ENCODE results near the gene RAD51B.

RAD51B gene

DNA sequence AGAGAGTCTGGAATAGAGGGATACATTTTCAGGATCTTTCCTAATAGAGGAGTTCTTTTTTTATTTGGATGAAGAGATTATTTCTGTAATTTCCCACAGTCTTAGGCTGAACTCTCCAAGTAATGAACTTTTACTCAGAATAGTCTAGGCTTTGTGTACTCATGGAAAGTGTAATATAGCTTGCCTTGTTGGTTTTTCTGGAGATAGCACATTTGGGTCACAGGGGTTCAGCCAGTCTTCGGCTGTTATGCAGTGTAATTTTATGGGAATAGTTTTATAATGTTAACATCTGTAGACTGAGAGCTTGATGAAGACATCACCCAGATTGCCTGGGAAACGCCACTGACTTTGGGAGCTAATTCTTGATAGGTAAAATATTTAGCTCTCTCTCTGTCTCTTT lies 450.8 kb downstream of the RAD51B start:
- FAIRE-seq (no peak), DNase-seq (ENCODE audit: insufficient read length, low spot score) (no peak)
- no peak for TF ChIP-seq CTCF (IDR thresholded peaks at IDR 0.05; ENCODE audit: insufficient read depth, missing control alignments)

DNA sequence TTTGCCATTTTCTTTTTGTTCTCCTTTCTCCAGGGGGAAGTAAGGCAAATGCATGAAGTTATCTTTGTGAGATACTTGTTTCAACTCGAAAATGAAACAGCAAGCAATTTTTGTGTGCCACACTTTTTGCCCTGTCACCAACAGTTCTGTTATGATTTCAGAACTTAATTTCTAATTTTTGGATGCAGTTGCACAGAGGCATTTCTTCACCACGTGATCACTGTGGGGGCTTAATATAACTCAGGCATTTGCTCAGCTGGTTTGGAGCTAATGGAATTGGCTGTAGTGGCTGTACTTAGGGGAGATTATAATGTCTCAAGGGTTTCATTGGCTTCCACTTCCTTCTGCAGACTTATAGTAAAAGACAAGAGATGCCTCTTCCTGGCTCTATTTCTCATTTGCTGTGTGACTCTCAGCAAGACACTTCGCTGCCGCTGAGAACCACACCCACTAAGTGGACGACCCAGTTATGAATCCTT lies 452.4 kb downstream of the RAD51B start:
- TF ChIP-seq CTCF (IDR thresholded peaks at IDR 0.05; ENCODE audit: insufficient read depth, missing control alignments) = no peak
- DNase-seq (ENCODE audit: insufficient read length, low spot score) = no peak
- FAIRE-seq = no peak

DNA sequence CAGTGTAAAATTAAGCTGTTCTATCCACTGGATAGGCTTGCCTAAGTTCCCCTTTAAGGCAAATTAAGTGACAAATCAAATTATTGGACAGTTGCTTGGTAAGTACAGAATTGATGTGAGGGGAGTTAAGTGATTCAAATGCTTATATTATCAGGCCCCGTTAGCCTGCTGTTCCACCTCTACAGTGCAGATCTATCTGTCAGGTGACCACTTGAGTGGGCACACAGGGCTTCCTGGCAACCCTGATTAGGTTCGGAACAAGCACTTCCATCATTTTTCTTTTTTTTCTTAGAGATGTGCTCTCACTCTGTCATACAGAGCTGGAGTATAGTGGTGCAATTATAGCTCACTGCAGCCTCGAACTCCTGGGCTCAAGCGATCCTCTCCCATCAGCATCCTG lies 453.8 kb downstream of the RAD51B start:
- no peak for FAIRE-seq
- TF ChIP-seq CTCF (IDR thresholded peaks at IDR 0.05; ENCODE audit: insufficient read depth, missing control alignments) = no peak
- DNase-seq (ENCODE audit: insufficient read length, low spot score) = no peak

- DNase-seq (ENCODE audit: insufficient read length, low spot score) (no peak), FAIRE-seq (no peak)
- no peak for TF ChIP-seq CTCF (IDR thresholded peaks at IDR 0.05; ENCODE audit: insufficient read depth, missing control alignments)
Measured at GRCh38 chr14:68274725-68275124, 455.1 kb downstream of the RAD51B start.

- FAIRE-seq (no peak), DNase-seq (ENCODE audit: insufficient read length, low spot score) (no peak)
- no peak for TF ChIP-seq CTCF (IDR thresholded peaks at IDR 0.05; ENCODE audit: insufficient read depth, missing control alignments)
Measured at GRCh38 chr14:68278576-68279436, 459.2 kb downstream of the RAD51B start.

DNA sequence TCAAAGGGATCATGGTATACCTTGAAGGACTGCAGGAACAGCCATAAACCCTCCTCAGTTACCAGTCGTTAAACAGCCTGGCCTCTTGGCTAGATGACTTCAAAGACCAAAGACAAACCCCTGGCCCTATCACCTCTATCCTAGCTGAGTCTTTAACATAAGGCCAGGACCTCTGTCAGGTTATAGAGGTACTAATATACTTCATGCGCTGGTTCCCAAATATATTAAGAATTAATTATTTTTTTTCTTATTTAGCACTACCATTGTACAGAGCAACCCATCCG lies 459.8 kb downstream of the RAD51B start:
- DNase-seq (ENCODE audit: insufficient read length, low spot score) (no peak), FAIRE-seq (no peak)
- TF ChIP-seq CTCF (IDR thresholded peaks at IDR 0.05; ENCODE audit: insufficient read depth, missing control alignments) = no peak

DNA sequence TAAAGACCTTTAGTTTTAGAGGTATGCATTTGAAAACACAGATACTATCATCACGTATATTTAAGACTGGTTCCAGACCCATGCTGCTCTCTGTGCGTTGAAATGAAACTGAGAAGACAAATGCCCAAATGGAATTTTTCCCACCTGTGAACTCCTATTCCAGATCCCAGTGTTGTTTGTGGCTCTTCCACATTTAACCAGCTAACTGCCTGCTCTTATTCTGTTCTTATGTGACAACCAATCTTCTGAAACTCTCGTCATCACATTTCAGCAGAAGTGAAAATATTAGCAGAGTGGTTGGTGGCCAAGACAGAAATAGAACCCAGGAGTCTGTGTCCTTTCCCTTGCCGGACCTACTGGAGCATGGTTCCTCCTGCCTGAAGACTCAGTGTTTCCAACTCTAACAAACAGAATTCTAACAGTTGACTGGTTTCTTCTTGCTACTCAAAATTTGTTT lies 460.2 kb downstream of the RAD51B start:
- FAIRE-seq = no peak
- no peak for DNase-seq (ENCODE audit: insufficient read length, low spot score)
- no peak for TF ChIP-seq CTCF (IDR thresholded peaks at IDR 0.05; ENCODE audit: insufficient read depth, missing control alignments)
